ENCODE results near the gene RARS2.

Gene RARS2

DNA sequence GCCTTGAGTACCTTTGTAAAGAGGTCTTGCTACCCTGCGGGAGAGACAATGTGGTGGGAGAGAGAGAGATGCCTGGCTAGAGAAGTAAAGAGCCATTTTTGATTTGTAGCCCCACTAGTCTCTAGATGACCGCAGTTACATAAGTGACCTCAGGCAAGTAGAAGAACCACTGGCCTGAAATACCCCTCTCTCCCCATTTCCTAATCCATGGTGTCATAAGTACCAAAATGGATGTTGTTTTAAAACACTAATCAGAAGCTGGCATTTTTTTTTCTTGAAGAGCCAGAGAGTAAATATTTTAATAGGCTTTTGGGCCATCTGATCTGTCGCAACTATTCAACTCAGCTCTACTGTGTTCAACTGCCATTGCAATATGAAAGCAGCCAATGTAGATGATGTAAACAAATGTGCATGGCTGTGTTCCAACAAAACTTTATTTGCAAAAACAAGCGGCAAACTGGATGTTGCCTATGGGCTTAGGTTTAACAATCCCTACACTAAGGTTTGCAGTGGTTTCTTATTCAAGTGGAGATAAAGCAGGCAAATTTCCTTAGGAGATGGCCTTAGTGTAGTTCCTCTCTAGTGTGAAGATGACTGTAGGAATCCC, 36.5 kb downstream of the RARS2 start:
- TF ChIP-seq CTCF (conservative IDR thresholded peaks at IDR 0.05; ENCODE audit: low read depth, low read length), result no peak
- DNase-seq (ENCODE audit: low read depth), result no peak

DNA sequence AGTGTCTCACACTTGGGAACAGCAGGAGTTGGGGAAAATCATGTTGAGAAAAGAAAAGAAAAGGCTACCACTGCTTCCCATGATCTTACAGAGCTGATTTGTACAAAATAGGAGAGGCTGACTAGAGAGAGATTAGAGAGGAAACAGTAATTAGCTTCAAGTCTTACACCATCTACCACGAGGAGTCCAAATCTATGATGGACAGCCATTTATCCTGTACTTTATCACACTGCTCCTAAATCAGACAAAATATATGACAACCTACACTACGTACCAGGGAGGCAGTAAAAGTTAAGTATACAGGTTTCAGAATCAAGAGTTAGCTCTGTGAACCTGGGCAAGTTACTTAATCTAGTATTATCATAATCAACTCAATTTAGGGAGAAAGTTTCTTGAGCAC, 38.0 kb downstream of the RARS2 start:
- DNase-seq (ENCODE audit: low read depth), result no peak
- H3K4me3 ChIP-seq (ENCODE audit: low read length), result no peak overlapping the region
- no peak for TF ChIP-seq CTCF (conservative IDR thresholded peaks at IDR 0.05; ENCODE audit: low read depth, low read length)

More for the DNA sequence above, 36.5 kb downstream of the RARS2 start:
- H3K4me3 ChIP-seq (ENCODE audit: low read length), result no peak overlapping the region

DNA sequence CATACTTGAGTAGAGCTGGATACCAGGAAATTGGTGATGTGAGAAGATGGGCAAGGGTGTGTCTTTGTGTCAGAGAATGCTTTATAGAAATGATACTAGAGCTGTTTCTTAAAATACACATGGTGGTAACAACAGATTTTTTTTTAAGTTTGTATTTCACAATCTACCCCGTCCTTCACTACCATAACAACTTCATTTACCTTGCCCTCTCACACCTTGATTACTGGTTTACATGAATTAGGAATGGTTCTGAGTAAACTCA, 45.4 kb downstream of the RARS2 start:
- no peak for DNase-seq (ENCODE audit: low read depth)
- TF ChIP-seq CTCF (conservative IDR thresholded peaks at IDR 0.05; ENCODE audit: low read depth, low read length), result no peak
- no peak overlapping the region for H3K4me3 ChIP-seq (ENCODE audit: low read length)

DNA sequence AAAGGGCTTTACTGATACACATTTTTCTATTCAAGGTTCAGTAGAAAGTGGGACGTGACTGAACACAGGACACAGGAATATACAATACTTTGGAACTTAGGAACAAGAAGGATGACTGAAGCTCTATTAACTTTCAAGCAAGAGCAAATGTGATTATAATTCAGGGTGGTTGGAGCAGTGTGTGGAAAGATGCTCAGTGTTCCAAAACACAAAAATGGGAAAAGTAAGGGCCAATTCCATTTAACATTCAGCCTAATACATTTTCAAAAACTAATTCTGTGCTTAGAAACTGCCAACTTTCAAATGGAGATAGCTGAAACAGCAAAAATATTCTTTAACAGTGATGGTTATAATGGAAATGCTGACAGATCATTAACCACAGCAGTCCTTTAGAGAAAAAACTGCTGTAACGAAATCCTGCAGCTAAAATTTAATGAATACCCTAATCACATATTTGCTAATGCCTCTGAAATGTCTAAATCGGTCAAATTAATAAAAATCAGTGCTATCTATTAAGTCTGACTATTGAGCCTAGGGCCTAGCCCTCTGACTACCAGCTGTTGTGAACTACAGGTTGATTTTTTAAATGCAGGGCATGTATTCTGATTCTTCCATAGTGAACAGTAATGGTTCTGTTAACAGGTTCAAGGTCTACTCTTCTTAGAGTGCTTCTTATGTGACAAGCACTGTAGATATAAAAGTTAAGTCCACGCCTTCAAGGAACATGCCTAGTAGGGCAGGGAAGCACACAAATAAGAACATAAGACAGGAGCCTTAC, 45.9 kb downstream of the RARS2 start:
- DNase-seq (ENCODE audit: low read depth), result no peak
- H3K4me3 ChIP-seq (ENCODE audit: low read length), result no peak overlapping the region
- no peak for TF ChIP-seq CTCF (conservative IDR thresholded peaks at IDR 0.05; ENCODE audit: low read depth, low read length)

- H3K4me3 ChIP-seq (ENCODE audit: low read length), result no peak overlapping the region
- no peak for DNase-seq (ENCODE audit: low read depth)
- TF ChIP-seq CTCF (conservative IDR thresholded peaks at IDR 0.05; ENCODE audit: low read depth, low read length), result no peak
These were observed 48.0 kb downstream of the RARS2 start for GRCh38 chr6:87541744-87542143.

- no peak for TF ChIP-seq CTCF (conservative IDR thresholded peaks at IDR 0.05; ENCODE audit: low read depth, low read length)
- no peak for DNase-seq (ENCODE audit: low read depth)
- H3K4me3 ChIP-seq (ENCODE audit: low read length), result no peak overlapping the region
These were observed 48.7 kb downstream of the RARS2 start for GRCh38 chr6:87541041-87541440.

GRCh38 chr6:87540539-87540938, 49.2 kb downstream of the RARS2 start:
- H3K4me3 ChIP-seq (ENCODE audit: low read length), result no peak overlapping the region
- TF ChIP-seq CTCF (conservative IDR thresholded peaks at IDR 0.05; ENCODE audit: low read depth, low read length), result no peak
- no peak for DNase-seq (ENCODE audit: low read depth)
